Measurements from ENCODE around the gene ZNRF3.

The ZNRF3 gene

GRCh38 chr22:29092243-29092642 is 208.9 kb downstream of the ZNRF3 start:
- DNase-seq (ENCODE audit: low read depth): no peak

- no peak for DNase-seq (ENCODE audit: low read depth)
Measured at GRCh38 chr22:29093030-29093429, 209.7 kb downstream of the ZNRF3 start.

- DNase-seq (ENCODE audit: low read depth): peak; percentile 76
Measured at GRCh38 chr22:29093501-29094300, 210.3 kb downstream of the ZNRF3 start.

- no peak for DNase-seq (ENCODE audit: low read depth)
Measured at GRCh38 chr22:29095459-29095858, 212.1 kb downstream of the ZNRF3 start.

GRCh38 chr22:29096736-29097669 is 213.6 kb downstream of the ZNRF3 start:
- no peak for DNase-seq (ENCODE audit: low read depth)

GRCh38 chr22:29098296-29098695 is 214.9 kb downstream of the ZNRF3 start:
- no peak for DNase-seq (ENCODE audit: low read depth)

- no peak for DNase-seq (ENCODE audit: low read depth)
Measured at GRCh38 chr22:29102300-29102699, 218.9 kb downstream of the ZNRF3 start.

- no peak for DNase-seq (ENCODE audit: low read depth)
Measured at GRCh38 chr22:29103121-29103520, 219.7 kb downstream of the ZNRF3 start.

GRCh38 chr22:29105468-29105867 is 222.1 kb downstream of the ZNRF3 start:
- no peak for DNase-seq (ENCODE audit: low read depth)

- DNase-seq (ENCODE audit: low read depth): no peak
Measured at GRCh38 chr22:29106839-29107238, 223.5 kb downstream of the ZNRF3 start.

Data from GM04503 (cell line).